Gastrocnemius medialis (tissue), 4 donors: ENCODE results near the gene TSPAN11. TPM values are rescaled to one million over a fixed set of nuclear protein-coding genes. Genes with fewer than 3 reads are reported as not detected.

Experiments used
- ATAC-seq, 2 donors: fragments of 150-250 bp; one replicate each; pipeline ENCODE4 v1.9.1; 2016
- DNase-seq, 2 donors: peaks; one replicate each; pipeline ENCODE4 v3.0.0-alpha.2; 2019
- H3K27ac ChIP-seq, 4 donors: fragments of 200-600 bp; sonication (generic); 1 replicate in 1 of 4; 2 replicates in 3 of 4; pipeline ENCODE4 v1.5.1; 2016 to 2018; ENCODE audit warnings: mild to moderate bottlenecking in 2 of 4, moderate library complexity in 1 of 4
- H3K27me3 ChIP-seq, 3 donors: fragments of 200-600 bp; sonication (generic) in 2 of 3; 1 replicate in 1 of 3; 2 replicates in 2 of 3; pipeline versions ENCODE4 v1.5.1 to v1.6.0; 2016 to 2019; ENCODE audit warnings: mild to moderate bottlenecking in 1 of 3, moderate library complexity in 1 of 3
- H3K36me3 ChIP-seq, 2 donors: fragments of 200-600 bp; sonication (generic) in 1 of 2; one replicate each; pipeline ENCODE4 v1.5.1; 2017 to 2018
- H3K4me1 ChIP-seq, 2 donors: fragments of 200-600 bp; sonication (generic) in 1 of 2; one replicate each; pipeline ENCODE4 v1.5.1; 2016 to 2017; ENCODE audit warnings: mild to moderate bottlenecking in 2 of 2
- H3K4me3 ChIP-seq, 4 donors: fragments of 200-600 bp; sonication (generic) in 3 of 4; 1 replicate in 1 of 4; 2 replicates in 3 of 4; pipeline ENCODE4 v1.5.1; 2016 to 2019; ENCODE audit warnings: mild to moderate bottlenecking in 2 of 4
- H3K9me3 ChIP-seq, 3 donors: fragments of 200-600 bp; sonication (generic) in 2 of 3; 1 replicate in 1 of 3; 2 replicates in 2 of 3; pipeline ENCODE4 v1.5.1; 2016 to 2019
- CTCF ChIP-seq, 5 experiments: fragments of 450-650 bp in 3 of 5; fragments of 200-600 bp in 2 of 5; sonication (generic) in 2 of 5; IDR thresholded peaks in 4 of 5; conservative IDR thresholded peaks in 1 of 5; 1 replicate in 4 of 5; 2 replicates in 1 of 5; pipeline ENCODE4 v1.5.1; 2016 to 2019; ENCODE audit warnings: antibody characterized with exemption in 5 of 5, mild to moderate bottlenecking in 3 of 5, moderate library complexity in 3 of 5
- POLR2A ChIP-seq, 2 donors: fragments of 450-650 bp; IDR thresholded peaks; one replicate each; pipeline ENCODE4 v1.6.1; 2017; ENCODE audit warnings: antibody characterized with exemption in 2 of 2, mild to moderate bottlenecking in 2 of 2, moderate library complexity in 2 of 2
- in situ Hi-C, 4 donors: fragments of 200-750 bp; cut with MboI; loops; one replicate each; pipeline versions ENCODE4 v1.15.0 to v1.8.0; 2017; ENCODE audit warnings: low sequenced_read_pairs in 4 of 4
- intact Hi-C: fragments of 100-400 bp; cut with DNase I; formaldehyde crosslinking; loops from one replicate; pipeline ENCODE4 v1.15.1; 2023; ENCODE audit warnings: low total_unique reads
- total RNA-seq, 4 donors: library from RNA; depleted of rRNA; stranded (reverse); fragments of >200 nt; gene quantifications; one replicate each; pipeline versions ENCODE4 v1.1.0 to v1.2.3, GENCODE V29; 2016

TSPAN11 gene
- total RNA-seq, 4 donors from 2014 or later: 0.05 to 0.16 (median 0.07) TPM; not detected in 1

- in situ Hi-C loops: no loop called here
- no peak overlapping the region for H3K27ac ChIP-seq
- H3K9me3 ChIP-seq: no peaks in the 10 kb centered on the region
- intact Hi-C loops: no loop called here
- H3K4me3 ChIP-seq: no peak overlapping the region
- H3K27me3 ChIP-seq: no peaks in the 10 kb centered on the region
- no peaks in the 10 kb centered on the region for H3K36me3 ChIP-seq
- DNase-seq (no peak), ATAC-seq (no peak)
- peaks cover 6 to 16% of the 10 kb centered on the region in 2 donors for H3K4me1 ChIP-seq
- TF ChIP-seq POLR2A (IDR thresholded peaks at IDR 0.05) (no peak), CTCF (IDR thresholded peaks at IDR 0.05 in 4 of 5, conservative IDR thresholded peaks at IDR 0.05 in 1 of 5) (no peak)
Measured at GRCh38 chr12:31034372-31034771, 107.8 kb downstream of the TSPAN11 start.

GRCh38 chr12:31035226-31035625 is 108.7 kb downstream of the TSPAN11 start:
- no peaks in the 10 kb centered on the region for H3K36me3 ChIP-seq
- TF ChIP-seq CTCF (IDR thresholded peaks at IDR 0.05 in 4 of 5, conservative IDR thresholded peaks at IDR 0.05 in 1 of 5) (no peak), POLR2A (IDR thresholded peaks at IDR 0.05) (no peak)
- no peaks in the 10 kb centered on the region for H3K9me3 ChIP-seq
- no peak for DNase-seq
- ATAC-seq: no peak
- H3K4me3 ChIP-seq: no peak overlapping the region
- intact Hi-C loops (no loop called here), in situ Hi-C loops (no loop called here)
- H3K27me3 ChIP-seq: no peaks in the 10 kb centered on the region
- H3K27ac ChIP-seq: no peak overlapping the region
- peaks cover 0 to 8% of the 10 kb centered on the region in 2 donors for H3K4me1 ChIP-seq

GRCh38 chr12:31035967-31036665 is 109.6 kb downstream of the TSPAN11 start:
- no peaks in the 10 kb centered on the region for H3K27me3 ChIP-seq
- in situ Hi-C loops (no loop called here), intact Hi-C loops (no loop called here)
- TF ChIP-seq CTCF (IDR thresholded peaks at IDR 0.05 in 4 of 5, conservative IDR thresholded peaks at IDR 0.05 in 1 of 5): no peak
- TF ChIP-seq POLR2A (IDR thresholded peaks at IDR 0.05): no peak
- no peaks in the 10 kb centered on the region for H3K9me3 ChIP-seq
- ATAC-seq (no peak), DNase-seq (no peak)
- H3K27ac ChIP-seq: no peak overlapping the region
- H3K36me3 ChIP-seq: no peaks in the 10 kb centered on the region
- H3K4me3 ChIP-seq: no peak overlapping the region
- H3K4me1 ChIP-seq: peaks cover 0 to 14% of the 10 kb centered on the region in 2 donors

GRCh38 chr12:31037028-31037427 is 110.5 kb downstream of the TSPAN11 start:
- TF ChIP-seq POLR2A (IDR thresholded peaks at IDR 0.05) (no peak), CTCF (IDR thresholded peaks at IDR 0.05 in 4 of 5, conservative IDR thresholded peaks at IDR 0.05 in 1 of 5) (no peak)
- Histone ChIP-seq H3K36me3 (no peaks in the 10 kb centered on the region), H3K27ac (no peak overlapping the region), H3K4me1 (peaks cover 0 to 21% of the 10 kb centered on the region in 2 donors), H3K4me3 (no peak overlapping the region), H3K9me3 (no peaks in the 10 kb centered on the region), H3K27me3 (no peaks in the 10 kb centered on the region)
- intact Hi-C loops: no loop called here
- in situ Hi-C loops: no loop called here
- DNase-seq (no peak), ATAC-seq (no peak)

GRCh38 chr12:31037931-31038330 is 111.4 kb downstream of the TSPAN11 start:
- TF ChIP-seq POLR2A (IDR thresholded peaks at IDR 0.05): no peak
- no peak for TF ChIP-seq CTCF (IDR thresholded peaks at IDR 0.05 in 4 of 5, conservative IDR thresholded peaks at IDR 0.05 in 1 of 5)
- Histone ChIP-seq H3K36me3 (no peaks in the 10 kb centered on the region), H3K27ac (no peak overlapping the region), H3K4me1 (peaks cover 0 to 21% of the 10 kb centered on the region in 2 donors), H3K4me3 (no peak overlapping the region), H3K27me3 (no peaks in the 10 kb centered on the region), H3K9me3 (no peaks in the 10 kb centered on the region)
- no peak for ATAC-seq
- in situ Hi-C loops: no loop called here
- no peak for DNase-seq
- intact Hi-C loops: no loop called here
